ENCODE measurements around the gene PDXDC1. TPM values are rescaled to one million over a fixed set of nuclear protein-coding genes. Genes with fewer than 3 reads are reported as not detected.

The PDXDC1 gene
- polyA plus RNA-seq, 2 of the 4 experiments (the other 2 are of a cell fraction): 71.4 to 73.9 TPM

DNA sequence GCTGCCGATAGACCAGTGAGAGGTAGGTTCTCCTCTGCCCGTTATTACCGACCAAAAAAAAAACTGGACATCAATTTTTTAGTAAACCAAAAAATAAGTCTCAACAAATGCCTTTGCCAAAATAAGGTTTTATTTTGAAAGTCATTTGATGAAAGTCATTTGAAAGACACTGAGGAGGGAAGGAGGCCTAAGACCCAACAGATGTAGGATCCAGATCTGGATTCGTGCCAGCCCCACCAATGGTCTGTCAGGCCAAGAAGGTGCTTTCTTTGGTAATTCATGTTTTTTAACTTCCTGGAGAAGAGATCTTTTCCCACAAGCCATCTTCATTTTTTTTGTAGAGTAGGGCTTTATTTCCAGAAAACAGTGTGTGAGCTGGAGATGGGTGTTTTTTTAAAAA is 62.9 kb downstream of the PDXDC1 start:
- ATAC-seq (no peak), FAIRE-seq (no peak), DNase-seq (ENCODE audit: low read depth in 1 of 2, low spot score in 1 of 2) (no peak)
- Histone ChIP-seq H3K27ac (no peak overlapping the region), H3K4me1 (no peaks in the 10 kb centered on the region), H3K4me3 (no peak overlapping the region), H3K4me2 (no peak overlapping the region), H3K9me3 (no peaks in the 10 kb centered on the region)
- ChIA-PET CTCF (no interaction called here), POLR2A (no interaction called here)
- 92% methylated on average over 4 of the region's 4 CpGs for WGBS (ENCODE audit: missing lambda C conversion rate)
- TF ChIP-seq CEBPB (IDR thresholded peaks at IDR 0.05): no peak

DNA sequence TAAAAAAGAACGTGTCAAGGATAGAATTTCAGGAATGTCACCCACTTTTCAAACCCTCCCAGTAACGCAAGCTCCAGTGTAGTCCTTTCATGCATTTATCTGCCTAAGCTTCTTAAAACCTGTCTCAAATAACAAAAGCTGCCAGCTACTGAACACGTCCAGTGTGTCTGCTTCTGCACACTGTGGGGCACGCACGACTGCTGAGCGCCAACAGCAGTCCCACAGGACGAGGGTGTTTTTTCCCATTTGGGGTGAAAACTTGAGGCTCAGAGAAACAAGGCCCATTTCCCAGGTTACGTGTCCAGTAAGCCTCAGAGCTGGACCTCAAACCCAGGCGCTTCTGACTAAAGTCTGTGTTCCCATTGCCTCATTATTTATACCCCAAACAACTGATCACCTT is 63.9 kb downstream of the PDXDC1 start:
- no peaks in the 10 kb centered on the region for H3K4me1 ChIP-seq
- TF ChIP-seq, protein P1, sequence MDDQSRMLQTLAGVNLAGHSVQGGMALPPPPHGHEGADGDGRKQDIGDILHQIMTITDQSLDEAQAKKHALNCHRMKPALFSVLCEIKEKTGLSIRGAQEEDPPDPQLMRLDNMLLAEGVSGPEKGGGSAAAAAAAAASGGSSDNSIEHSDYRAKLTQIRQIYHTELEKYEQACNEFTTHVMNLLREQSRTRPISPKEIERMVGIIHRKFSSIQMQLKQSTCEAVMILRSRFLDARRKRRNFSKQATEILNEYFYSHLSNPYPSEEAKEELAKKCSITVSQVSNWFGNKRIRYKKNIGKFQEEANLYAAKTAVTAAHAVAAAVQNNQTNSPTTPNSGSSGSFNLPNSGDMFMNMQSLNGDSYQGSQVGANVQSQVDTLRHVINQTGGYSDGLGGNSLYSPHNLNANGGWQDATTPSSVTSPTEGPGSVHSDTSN (IDR thresholded peaks at IDR 0.05): no peak
- TF ChIP-seq MAZ (IDR thresholded peaks at IDR 0.05; ENCODE audit: borderline replicate concordance, low read depth, low read length) (no peak), FOSL2 (IDR thresholded peaks at IDR 0.05) (no peak), FOSL2 (CRISPR knock-in tag; IDR thresholded peaks at IDR 0.05) (no peak), PHF8 (IDR thresholded peaks at IDR 0.05; ENCODE audit: borderline replicate concordance, low read depth) (no peak), BHLHE40 (IDR thresholded peaks at IDR 0.05; ENCODE audit: low read depth, low read length) (no peak), RARB (CRISPR knock-in tag; IDR thresholded peaks at IDR 0.05) (no peak), TFCP2L1 (CRISPR knock-in tag; IDR thresholded peaks at IDR 0.05) (no peak)
- TF ChIP-seq, protein P2, sequence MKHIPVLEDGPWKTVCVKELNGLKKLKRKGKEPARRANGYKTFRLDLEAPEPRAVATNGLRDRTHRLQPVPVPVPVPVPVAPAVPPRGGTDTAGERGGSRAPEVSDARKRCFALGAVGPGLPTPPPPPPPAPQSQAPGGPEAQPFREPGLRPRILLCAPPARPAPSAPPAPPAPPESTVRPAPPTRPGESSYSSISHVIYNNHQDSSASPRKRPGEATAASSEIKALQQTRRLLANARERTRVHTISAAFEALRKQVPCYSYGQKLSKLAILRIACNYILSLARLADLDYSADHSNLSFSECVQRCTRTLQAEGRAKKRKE (CRISPR knock-in tag; IDR thresholded peaks at IDR 0.05; ENCODE audit: low read depth): no peak
- TF ChIP-seq, protein P3, sequence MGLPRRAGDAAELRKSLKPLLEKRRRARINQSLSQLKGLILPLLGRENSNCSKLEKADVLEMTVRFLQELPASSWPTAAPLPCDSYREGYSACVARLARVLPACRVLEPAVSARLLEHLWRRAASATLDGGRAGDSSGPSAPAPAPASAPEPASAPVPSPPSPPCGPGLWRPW (IDR thresholded peaks at IDR 0.05): no peak
- H3K4me2 ChIP-seq: no peak overlapping the region
- H3K27ac ChIP-seq: no peak overlapping the region
- FAIRE-seq: no peak
- 93% methylated on average over 9 of the region's 9 CpGs for WGBS (ENCODE audit: missing lambda C conversion rate)
- CTCF ChIA-PET: no interaction called here
- H3K4me3 ChIP-seq: no peak overlapping the region
- POLR2A ChIA-PET: no interaction called here
- no peaks in the 10 kb centered on the region for H3K9me3 ChIP-seq
- ATAC-seq: no peak
- no peak for DNase-seq (ENCODE audit: low read depth in 1 of 2, low spot score in 1 of 2)

DNA sequence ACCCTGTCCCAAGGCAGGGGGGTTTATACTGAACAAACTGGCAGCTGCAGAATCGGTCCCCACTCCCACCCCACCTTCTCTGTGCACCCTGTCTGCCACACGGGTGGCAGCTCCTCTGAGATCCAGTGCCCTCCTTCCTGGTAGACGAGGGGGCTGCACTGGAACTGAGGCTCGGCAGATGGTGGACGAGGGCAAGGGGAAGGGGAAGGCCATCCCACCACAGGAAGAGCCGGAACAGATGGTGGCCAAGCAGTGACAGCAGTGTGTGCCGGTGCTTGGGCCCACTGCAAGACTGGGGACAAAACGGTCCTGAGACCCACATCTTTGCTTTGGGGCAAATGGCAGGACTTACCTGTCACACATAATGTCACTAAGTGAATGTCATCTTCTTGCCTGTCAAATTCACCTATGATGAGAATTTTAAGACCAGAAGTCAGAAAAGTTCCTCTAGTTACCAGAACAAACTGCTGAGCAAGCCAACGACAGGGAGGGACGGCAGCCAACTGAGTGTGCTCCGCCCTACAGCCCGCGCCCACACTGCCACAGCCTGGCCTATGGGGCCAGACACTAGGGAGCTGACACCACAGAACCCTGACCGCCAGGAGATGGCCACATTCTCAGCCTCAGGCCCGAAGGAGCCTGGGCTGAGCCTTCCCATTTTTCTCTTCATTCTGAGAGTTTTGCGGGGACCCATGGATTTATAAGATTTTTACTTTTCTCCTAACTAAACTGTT is 66.6 kb downstream of the PDXDC1 start:
- Histone ChIP-seq H3K9me3 (no peaks in the 10 kb centered on the region), H3K27ac (no peak overlapping the region), H3K4me3 (no peak overlapping the region), H3K4me2 (no peak overlapping the region), H3K4me1 (no peaks in the 10 kb centered on the region)
- DNase-seq (ENCODE audit: low read depth in 1 of 2, low spot score in 1 of 2) (no peak), FAIRE-seq (no peak), ATAC-seq (peak in 1 of 2 experiments; percentile 66; a peak in 3 of 6 replicates)
- POLR2A ChIA-PET: no interaction called here
- WGBS (ENCODE audit: missing lambda C conversion rate): 80% methylated on average over 16 of the region's 16 CpGs
- CTCF ChIA-PET: interaction anchor here (0.6 kb wide), 1 partner anchor 397 kb away, joined by 3 read pairs; no protein-coding TSS in a partner anchor
- TF ChIP-seq, protein P4, sequence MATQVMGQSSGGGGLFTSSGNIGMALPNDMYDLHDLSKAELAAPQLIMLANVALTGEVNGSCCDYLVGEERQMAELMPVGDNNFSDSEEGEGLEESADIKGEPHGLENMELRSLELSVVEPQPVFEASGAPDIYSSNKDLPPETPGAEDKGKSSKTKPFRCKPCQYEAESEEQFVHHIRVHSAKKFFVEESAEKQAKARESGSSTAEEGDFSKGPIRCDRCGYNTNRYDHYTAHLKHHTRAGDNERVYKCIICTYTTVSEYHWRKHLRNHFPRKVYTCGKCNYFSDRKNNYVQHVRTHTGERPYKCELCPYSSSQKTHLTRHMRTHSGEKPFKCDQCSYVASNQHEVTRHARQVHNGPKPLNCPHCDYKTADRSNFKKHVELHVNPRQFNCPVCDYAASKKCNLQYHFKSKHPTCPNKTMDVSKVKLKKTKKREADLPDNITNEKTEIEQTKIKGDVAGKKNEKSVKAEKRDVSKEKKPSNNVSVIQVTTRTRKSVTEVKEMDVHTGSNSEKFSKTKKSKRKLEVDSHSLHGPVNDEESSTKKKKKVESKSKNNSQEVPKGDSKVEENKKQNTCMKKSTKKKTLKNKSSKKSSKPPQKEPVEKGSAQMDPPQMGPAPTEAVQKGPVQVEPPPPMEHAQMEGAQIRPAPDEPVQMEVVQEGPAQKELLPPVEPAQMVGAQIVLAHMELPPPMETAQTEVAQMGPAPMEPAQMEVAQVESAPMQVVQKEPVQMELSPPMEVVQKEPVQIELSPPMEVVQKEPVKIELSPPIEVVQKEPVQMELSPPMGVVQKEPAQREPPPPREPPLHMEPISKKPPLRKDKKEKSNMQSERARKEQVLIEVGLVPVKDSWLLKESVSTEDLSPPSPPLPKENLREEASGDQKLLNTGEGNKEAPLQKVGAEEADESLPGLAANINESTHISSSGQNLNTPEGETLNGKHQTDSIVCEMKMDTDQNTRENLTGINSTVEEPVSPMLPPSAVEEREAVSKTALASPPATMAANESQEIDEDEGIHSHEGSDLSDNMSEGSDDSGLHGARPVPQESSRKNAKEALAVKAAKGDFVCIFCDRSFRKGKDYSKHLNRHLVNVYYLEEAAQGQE (IDR thresholded peaks at IDR 0.05): no peak
- TF ChIP-seq, protein P5, sequence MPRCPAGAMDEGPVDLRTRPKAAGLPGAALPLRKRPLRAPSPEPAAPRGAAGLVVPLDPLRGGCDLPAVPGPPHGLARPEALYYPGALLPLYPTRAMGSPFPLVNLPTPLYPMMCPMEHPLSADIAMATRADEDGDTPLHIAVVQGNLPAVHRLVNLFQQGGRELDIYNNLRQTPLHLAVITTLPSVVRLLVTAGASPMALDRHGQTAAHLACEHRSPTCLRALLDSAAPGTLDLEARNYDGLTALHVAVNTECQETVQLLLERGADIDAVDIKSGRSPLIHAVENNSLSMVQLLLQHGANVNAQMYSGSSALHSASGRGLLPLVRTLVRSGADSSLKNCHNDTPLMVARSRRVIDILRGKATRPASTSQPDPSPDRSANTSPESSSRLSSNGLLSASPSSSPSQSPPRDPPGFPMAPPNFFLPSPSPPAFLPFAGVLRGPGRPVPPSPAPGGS (IDR thresholded peaks at IDR 0.05): no peak
- TF ChIP-seq EHF (CRISPR knock-in tag; IDR thresholded peaks at IDR 0.05): no peak
- no peak for TF ChIP-seq KDM5A (IDR thresholded peaks at IDR 0.05)
- TF ChIP-seq KDM1A (IDR thresholded peaks at IDR 0.05; ENCODE audit: low read depth): no peak
- no peak for TF ChIP-seq CEBPB (IDR thresholded peaks at IDR 0.05)
- TF ChIP-seq FOXS1 (CRISPR knock-in tag; IDR thresholded peaks at IDR 0.05): no peak
- no peak for TF ChIP-seq EP300 (IDR thresholded peaks at IDR 0.05)
- TF ChIP-seq CHD4 (IDR thresholded peaks at IDR 0.05; ENCODE audit: borderline replicate concordance): no peak
- TF ChIP-seq, protein P6, sequence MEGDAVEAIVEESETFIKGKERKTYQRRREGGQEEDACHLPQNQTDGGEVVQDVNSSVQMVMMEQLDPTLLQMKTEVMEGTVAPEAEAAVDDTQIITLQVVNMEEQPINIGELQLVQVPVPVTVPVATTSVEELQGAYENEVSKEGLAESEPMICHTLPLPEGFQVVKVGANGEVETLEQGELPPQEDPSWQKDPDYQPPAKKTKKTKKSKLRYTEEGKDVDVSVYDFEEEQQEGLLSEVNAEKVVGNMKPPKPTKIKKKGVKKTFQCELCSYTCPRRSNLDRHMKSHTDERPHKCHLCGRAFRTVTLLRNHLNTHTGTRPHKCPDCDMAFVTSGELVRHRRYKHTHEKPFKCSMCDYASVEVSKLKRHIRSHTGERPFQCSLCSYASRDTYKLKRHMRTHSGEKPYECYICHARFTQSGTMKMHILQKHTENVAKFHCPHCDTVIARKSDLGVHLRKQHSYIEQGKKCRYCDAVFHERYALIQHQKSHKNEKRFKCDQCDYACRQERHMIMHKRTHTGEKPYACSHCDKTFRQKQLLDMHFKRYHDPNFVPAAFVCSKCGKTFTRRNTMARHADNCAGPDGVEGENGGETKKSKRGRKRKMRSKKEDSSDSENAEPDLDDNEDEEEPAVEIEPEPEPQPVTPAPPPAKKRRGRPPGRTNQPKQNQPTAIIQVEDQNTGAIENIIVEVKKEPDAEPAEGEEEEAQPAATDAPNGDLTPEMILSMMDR (IDR thresholded peaks at IDR 0.05): no peak
- TF ChIP-seq BHLHE40 (IDR thresholded peaks at IDR 0.05; ENCODE audit: low read depth, low read length): no peak
- TF ChIP-seq NR3C1 (IDR thresholded peaks at IDR 0.05): no peak
- no peak for TF ChIP-seq EHMT2 (IDR thresholded peaks at IDR 0.05; ENCODE audit: low read depth)
- TF ChIP-seq ZFP36 (IDR thresholded peaks at IDR 0.05; ENCODE audit: borderline replicate concordance, partially characterized antibody): no peak
- TF ChIP-seq HOXB5 (CRISPR knock-in tag; IDR thresholded peaks at IDR 0.05): no peak

Measured in A549 (cell line).